Inflammatory macrophage treated with lipopolysaccharide for 4 hours (primary cell): ENCODE data around the gene FBXO44.

Source experiments
- DNase-seq: peaks from one replicate; pipeline ENCODE4 v3.0.0-alpha.2; 2020

Gene FBXO44

GRCh38 chr1:11691928-11692711 lies 37.4 kb downstream of the FBXO44 start:
- DNase-seq, result no peak

GRCh38 chr1:11693024-11693590 lies 38.4 kb downstream of the FBXO44 start:
- DNase-seq, result peak; percentile 80

DNA sequence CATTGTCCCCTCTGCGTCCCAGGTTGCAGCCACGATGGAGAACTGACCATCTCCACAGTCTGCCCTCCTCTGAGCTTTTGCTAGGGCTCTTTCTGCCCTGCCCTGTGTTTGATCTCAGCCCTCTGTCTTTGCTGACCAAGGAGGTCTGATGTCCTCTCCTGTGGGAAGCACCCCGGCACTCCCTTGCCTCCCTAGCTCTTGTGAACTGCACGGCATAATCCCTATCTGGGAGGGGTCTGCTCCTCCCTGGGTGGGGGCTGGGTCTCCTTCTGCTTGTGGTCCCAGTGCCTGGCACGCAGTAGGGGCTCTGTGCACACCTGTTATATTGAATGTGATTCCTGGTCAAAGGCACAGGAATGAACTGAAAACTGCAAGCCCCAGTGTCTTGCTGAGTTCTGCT lies 39.2 kb downstream of the FBXO44 start:
- DNase-seq, result no peak

DNA sequence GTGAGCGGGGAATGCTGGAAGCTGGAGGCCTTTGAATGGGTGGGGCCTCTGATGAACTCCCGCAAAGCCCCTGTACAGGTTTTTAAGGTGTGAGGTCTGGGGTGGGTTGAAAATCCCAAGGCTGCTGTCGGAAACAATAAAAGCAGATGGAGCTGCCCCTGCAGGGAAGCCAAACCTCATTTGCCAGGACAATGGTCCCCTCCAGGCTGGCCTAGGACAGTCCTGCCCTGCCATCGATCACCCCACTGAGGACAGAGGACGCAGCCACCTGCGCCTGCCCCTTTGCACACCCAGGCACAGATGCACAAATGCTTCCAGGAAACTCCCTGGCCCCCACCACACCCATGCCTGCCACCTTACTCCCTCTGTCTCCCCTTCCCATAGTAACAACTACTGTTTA lies 41.2 kb downstream of the FBXO44 start:
- no peak for DNase-seq

GRCh38 chr1:11697188-11697892 lies 42.7 kb downstream of the FBXO44 start:
- DNase-seq, result no peak

DNA sequence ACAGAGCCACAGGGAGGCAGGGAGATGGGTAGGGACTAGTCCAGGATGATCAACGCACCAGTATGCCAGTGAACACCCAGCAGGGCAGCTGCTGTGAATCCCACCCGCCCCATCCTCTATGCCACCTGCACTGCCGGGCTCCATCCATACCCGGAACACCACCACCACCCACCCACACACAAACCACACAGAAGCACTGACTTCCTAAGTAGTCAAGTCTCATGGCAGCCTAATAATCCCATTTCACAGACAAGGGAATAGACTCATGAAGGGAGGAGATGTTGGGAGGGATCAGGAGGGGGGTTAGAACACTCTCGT lies 43.2 kb downstream of the FBXO44 start:
- no peak for DNase-seq

- DNase-seq, result no peak
These were observed 46.2 kb downstream of the FBXO44 start for GRCh38 chr1:11700601-11701467.

GRCh38 chr1:11701551-11701961 lies 46.9 kb downstream of the FBXO44 start:
- no peak for DNase-seq

DNA sequence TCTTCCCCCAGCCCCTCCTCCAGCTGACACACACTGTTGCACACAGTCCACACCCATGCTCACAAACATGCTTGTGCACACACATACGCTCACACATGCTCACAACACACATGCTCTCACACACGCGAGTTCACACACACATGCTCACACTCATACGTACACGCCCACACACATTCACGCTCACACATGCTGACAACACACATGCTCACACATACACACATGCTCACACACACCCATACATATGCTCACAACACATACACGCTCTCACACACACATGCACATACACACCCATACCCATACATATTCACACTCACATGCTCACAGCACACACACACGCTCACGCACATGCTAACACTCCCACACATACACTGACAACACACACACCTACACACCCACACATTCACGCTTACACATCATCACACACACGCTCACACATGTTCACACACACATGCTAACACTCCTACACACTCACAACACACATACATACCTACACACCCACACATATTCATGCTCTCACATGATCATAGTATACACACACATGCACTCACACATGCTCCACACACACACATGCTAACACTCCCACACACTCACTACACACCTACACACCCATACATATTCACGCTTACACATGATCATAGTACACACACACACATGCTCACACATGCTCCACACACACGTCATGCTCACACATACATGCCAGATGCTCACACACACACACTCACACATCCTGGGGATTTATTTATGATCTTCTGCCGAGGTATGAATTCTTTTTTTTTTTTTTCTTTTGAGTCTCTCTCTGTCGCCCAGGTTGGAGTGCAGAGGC lies 47.5 kb downstream of the FBXO44 start:
- no peak for DNase-seq

- no peak for DNase-seq
These were observed 48.9 kb downstream of the FBXO44 start for GRCh38 chr1:11703357-11704193.

- DNase-seq, result no peak
These were observed 49.5 kb downstream of the FBXO44 start for GRCh38 chr1:11704194-11704529.

DNA sequence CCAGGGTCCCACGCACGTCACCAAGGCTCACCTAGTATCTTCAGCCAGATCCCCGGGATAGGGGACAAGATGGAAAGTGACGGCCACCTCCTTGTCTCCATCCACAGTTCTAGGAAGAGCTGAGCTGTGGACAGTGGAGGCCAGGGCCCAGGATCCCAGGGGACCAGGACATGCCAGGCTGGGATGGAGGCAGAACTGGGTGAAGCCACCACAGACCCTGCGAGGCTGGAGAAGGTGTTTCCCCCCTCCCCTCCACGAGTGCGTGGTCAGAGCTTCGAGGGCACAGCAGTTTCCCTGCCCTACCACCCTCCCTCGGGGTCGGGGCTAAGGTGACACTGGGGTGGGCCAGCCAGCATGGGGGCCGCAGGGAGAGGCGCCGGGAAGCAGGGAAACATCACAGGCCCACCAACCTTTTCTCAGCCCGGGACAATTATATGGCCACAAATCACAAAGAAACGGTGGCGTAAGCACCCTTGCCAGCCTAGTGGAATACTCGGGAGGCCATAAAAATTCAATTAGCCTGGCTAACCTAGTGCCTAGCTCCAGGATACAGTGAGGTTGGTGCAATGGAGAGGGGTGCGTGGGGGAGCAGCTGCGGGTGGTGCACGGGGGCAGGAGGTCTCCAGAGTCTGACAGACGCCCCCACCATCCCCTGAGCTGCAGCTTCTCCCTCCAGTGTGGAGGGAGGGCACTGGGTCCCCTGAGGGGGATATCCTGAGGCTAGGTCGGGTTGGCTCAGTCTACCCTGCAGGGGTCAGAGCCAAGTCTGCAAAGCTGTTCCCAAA lies 50.2 kb downstream of the FBXO44 start:
- DNase-seq, result no peak

- no peak for DNase-seq
These were observed 50.9 kb downstream of the FBXO44 start for GRCh38 chr1:11705596-11705995.

- DNase-seq, result no peak
These were observed 51.6 kb downstream of the FBXO44 start for GRCh38 chr1:11706292-11706691.

DNA sequence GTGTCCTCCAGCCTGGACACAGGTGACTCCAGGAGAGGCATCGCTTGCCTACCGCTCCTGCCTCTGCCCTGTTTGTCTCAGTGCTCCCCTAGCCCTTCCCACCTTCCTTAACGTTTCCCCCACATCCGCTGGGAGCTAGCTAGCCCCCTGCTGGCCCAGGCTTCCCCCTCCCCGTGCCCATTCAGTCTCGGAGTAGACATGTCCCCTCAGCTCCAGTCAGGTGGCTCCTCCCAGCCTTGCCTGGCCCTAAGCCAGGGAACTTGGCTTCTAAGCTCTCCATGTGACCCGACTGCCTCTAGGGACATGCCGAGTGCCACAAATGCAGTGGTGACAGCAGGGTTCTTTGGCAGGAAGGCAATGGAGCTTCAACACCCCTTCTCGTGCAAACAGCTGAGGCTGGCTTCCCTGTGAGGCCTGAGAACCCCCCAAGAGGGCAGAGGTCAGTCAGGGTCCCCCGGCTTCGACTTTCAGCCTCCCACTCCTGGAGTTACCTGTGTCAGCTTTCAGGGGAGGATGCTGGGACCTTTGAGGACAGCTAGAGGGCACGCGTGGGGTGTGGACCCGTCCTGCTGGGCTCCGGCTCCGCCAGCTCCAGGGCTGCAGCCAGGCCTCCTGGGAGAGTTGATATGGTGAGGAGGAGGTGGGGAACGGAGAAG lies 53.1 kb downstream of the FBXO44 start:
- no peak for DNase-seq

GRCh38 chr1:11708554-11709350 lies 54.1 kb downstream of the FBXO44 start:
- peak; percentile 86 for DNase-seq

- DNase-seq, result no peak
These were observed 56.8 kb downstream of the FBXO44 start for GRCh38 chr1:11711490-11711889.

DNA sequence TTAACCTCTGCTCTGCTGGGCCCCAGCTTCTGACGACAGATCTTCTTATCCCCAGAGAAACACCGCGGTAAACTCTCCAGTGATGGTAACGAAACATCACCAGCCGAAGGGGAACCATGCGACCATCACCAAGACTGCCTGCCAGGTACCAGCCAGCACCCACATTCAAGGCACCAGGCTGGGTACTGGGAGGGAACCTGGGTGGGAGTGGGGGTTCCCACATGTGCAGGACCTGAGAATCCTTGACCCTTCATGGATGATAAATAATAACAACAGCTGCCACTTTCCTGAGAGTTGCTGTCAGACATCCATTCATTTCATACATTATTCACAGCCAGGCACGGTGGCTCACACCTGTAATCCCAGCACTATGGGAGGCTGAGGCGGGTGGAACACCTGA lies 57.6 kb downstream of the FBXO44 start:
- DNase-seq, result no peak
